ENCODE measurements around the gene HOXB2.

DNA sequence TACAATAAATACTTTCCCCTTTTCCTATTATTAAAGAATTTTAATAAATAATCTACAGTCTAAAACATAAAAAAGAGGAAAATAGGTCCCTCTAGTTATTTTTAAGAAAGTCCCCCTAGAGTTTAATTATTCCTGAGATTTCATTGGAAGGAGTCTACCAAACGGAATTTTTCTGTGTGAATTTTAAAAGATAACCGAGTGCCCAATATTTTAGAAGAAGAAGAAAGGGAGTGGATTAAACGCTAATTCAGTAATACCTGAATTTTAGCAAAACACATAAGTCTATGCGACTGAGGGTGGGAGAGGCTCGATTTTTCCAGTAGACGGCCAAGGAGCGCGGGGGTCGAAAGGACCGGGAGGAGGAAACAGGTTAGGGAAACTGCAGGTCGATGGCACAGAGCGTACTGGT, 2.2 kb downstream of the HOXB2 start:
- TF ChIP-seq, protein P1, sequence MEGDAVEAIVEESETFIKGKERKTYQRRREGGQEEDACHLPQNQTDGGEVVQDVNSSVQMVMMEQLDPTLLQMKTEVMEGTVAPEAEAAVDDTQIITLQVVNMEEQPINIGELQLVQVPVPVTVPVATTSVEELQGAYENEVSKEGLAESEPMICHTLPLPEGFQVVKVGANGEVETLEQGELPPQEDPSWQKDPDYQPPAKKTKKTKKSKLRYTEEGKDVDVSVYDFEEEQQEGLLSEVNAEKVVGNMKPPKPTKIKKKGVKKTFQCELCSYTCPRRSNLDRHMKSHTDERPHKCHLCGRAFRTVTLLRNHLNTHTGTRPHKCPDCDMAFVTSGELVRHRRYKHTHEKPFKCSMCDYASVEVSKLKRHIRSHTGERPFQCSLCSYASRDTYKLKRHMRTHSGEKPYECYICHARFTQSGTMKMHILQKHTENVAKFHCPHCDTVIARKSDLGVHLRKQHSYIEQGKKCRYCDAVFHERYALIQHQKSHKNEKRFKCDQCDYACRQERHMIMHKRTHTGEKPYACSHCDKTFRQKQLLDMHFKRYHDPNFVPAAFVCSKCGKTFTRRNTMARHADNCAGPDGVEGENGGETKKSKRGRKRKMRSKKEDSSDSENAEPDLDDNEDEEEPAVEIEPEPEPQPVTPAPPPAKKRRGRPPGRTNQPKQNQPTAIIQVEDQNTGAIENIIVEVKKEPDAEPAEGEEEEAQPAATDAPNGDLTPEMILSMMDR (conservative IDR thresholded peaks at IDR 0.05; ENCODE audit: low read depth in 2 of 2) = no peak
- TF ChIP-seq, protein P2, sequence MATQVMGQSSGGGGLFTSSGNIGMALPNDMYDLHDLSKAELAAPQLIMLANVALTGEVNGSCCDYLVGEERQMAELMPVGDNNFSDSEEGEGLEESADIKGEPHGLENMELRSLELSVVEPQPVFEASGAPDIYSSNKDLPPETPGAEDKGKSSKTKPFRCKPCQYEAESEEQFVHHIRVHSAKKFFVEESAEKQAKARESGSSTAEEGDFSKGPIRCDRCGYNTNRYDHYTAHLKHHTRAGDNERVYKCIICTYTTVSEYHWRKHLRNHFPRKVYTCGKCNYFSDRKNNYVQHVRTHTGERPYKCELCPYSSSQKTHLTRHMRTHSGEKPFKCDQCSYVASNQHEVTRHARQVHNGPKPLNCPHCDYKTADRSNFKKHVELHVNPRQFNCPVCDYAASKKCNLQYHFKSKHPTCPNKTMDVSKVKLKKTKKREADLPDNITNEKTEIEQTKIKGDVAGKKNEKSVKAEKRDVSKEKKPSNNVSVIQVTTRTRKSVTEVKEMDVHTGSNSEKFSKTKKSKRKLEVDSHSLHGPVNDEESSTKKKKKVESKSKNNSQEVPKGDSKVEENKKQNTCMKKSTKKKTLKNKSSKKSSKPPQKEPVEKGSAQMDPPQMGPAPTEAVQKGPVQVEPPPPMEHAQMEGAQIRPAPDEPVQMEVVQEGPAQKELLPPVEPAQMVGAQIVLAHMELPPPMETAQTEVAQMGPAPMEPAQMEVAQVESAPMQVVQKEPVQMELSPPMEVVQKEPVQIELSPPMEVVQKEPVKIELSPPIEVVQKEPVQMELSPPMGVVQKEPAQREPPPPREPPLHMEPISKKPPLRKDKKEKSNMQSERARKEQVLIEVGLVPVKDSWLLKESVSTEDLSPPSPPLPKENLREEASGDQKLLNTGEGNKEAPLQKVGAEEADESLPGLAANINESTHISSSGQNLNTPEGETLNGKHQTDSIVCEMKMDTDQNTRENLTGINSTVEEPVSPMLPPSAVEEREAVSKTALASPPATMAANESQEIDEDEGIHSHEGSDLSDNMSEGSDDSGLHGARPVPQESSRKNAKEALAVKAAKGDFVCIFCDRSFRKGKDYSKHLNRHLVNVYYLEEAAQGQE (IDR thresholded peaks at IDR 0.05; ENCODE audit: unreplicated experiment) = no peak
- no peak for TF ChIP-seq NANOG (IDR thresholded peaks at IDR 0.05; ENCODE audit: borderline replicate concordance)
- TF ChIP-seq POLR2AphosphoS5 (IDR thresholded peaks at IDR 0.05; ENCODE audit: low read depth) = no peak
- TF ChIP-seq EZH2 (IDR thresholded peaks at IDR 0.05; ENCODE audit: low read depth, unreplicated experiment) = peak; percentile 99
- TF ChIP-seq, protein P3, sequence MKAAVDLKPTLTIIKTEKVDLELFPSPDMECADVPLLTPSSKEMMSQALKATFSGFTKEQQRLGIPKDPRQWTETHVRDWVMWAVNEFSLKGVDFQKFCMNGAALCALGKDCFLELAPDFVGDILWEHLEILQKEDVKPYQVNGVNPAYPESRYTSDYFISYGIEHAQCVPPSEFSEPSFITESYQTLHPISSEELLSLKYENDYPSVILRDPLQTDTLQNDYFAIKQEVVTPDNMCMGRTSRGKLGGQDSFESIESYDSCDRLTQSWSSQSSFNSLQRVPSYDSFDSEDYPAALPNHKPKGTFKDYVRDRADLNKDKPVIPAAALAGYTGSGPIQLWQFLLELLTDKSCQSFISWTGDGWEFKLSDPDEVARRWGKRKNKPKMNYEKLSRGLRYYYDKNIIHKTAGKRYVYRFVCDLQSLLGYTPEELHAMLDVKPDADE (IDR thresholded peaks at IDR 0.05) = no peak
- no peak for TF ChIP-seq EZH2phosphoT487 (IDR thresholded peaks at IDR 0.05; ENCODE audit: unreplicated experiment)
- no peak for TF ChIP-seq STAT1 (IDR thresholded peaks at IDR 0.05; ENCODE audit: unreplicated experiment)
- TF ChIP-seq ZNF114 (CRISPR knock-in tag; IDR thresholded peaks at IDR 0.05) = no peak
- TF ChIP-seq, protein P4, sequence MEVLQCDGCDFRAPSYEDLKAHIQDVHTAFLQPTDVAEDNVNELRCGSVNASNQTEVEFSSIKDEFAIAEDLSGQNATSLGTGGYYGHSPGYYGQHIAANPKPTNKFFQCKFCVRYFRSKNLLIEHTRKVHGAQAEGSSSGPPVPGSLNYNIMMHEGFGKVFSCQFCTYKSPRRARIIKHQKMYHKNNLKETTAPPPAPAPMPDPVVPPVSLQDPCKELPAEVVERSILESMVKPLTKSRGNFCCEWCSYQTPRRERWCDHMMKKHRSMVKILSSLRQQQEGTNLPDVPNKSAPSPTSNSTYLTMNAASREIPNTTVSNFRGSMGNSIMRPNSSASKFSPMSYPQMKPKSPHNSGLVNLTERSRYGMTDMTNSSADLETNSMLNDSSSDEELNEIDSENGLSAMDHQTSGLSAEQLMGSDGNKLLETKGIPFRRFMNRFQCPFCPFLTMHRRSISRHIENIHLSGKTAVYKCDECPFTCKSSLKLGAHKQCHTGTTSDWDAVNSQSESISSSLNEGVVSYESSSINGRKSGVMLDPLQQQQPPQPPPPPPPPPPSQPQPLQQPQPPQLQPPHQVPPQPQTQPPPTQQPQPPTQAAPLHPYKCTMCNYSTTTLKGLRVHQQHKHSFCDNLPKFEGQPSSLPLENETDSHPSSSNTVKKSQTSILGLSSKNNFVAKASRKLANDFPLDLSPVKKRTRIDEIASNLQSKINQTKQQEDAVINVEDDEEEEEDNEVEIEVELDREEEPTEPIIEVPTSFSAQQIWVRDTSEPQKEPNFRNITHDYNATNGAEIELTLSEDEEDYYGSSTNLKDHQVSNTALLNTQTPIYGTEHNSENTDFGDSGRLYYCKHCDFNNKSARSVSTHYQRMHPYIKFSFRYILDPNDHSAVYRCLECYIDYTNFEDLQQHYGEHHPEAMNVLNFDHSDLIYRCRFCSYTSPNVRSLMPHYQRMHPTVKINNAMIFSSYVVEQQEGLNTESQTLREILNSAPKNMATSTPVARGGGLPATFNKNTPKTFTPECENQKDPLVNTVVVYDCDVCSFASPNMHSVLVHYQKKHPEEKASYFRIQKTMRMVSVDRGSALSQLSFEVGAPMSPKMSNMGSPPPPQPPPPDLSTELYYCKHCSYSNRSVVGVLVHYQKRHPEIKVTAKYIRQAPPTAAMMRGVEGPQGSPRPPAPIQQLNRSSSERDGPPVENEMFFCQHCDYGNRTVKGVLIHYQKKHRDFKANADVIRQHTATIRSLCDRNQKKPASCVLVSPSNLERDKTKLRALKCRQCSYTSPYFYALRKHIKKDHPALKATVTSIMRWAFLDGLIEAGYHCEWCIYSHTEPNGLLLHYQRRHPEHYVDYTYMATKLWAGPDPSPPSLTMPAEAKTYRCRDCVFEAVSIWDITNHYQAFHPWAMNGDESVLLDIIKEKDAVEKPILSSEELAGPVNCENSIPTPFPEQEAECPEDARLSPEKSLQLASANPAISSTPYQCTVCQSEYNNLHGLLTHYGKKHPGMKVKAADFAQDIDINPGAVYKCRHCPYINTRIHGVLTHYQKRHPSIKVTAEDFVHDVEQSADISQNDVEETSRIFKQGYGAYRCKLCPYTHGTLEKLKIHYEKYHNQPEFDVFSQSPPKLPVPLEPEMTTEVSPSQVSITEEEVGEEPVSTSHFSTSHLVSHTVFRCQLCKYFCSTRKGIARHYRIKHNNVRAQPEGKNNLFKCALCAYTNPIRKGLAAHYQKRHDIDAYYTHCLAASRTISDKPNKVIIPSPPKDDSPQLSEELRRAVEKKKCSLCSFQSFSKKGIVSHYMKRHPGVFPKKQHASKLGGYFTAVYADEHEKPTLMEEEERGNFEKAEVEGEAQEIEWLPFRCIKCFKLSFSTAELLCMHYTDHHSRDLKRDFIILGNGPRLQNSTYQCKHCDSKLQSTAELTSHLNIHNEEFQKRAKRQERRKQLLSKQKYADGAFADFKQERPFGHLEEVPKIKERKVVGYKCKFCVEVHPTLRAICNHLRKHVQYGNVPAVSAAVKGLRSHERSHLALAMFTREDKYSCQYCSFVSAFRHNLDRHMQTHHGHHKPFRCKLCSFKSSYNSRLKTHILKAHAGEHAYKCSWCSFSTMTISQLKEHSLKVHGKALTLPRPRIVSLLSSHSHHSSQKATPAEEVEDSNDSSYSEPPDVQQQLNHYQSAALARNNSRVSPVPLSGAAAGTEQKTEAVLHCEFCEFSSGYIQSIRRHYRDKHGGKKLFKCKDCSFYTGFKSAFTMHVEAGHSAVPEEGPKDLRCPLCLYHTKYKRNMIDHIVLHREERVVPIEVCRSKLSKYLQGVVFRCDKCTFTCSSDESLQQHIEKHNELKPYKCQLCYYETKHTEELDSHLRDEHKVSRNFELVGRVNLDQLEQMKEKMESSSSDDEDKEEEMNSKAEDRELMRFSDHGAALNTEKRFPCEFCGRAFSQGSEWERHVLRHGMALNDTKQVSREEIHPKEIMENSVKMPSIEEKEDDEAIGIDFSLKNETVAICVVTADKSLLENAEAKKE (CRISPR knock-in tag; IDR thresholded peaks at IDR 0.05) = no peak
- no peak for TF ChIP-seq CREB1 (CRISPR knock-in tag; IDR thresholded peaks at IDR 0.05; ENCODE audit: low read depth)
- TF ChIP-seq JUNB (IDR thresholded peaks at IDR 0.05; ENCODE audit: unreplicated experiment) = no peak

All from GM23338 (cell line).